DMS79 treated with DMSO at 0.1 percent for 48 hours (cell line): Measurements from ENCODE around the gene GSTM3.
A peak's percentile ranks its signal among the peaks of the same experiment; 100 is the strongest.
"Not testable (repeated sequence)": the region's sequence is repeated elsewhere in the genome, so short reads cannot be mapped to it uniquely, and the experiment has no call there.

Experiments used
- DNase-seq: peaks from one replicate; lab custom pipeline; 2025; lab: John Stamatoyannopoulos, UW

The GSTM3 gene

DNA sequence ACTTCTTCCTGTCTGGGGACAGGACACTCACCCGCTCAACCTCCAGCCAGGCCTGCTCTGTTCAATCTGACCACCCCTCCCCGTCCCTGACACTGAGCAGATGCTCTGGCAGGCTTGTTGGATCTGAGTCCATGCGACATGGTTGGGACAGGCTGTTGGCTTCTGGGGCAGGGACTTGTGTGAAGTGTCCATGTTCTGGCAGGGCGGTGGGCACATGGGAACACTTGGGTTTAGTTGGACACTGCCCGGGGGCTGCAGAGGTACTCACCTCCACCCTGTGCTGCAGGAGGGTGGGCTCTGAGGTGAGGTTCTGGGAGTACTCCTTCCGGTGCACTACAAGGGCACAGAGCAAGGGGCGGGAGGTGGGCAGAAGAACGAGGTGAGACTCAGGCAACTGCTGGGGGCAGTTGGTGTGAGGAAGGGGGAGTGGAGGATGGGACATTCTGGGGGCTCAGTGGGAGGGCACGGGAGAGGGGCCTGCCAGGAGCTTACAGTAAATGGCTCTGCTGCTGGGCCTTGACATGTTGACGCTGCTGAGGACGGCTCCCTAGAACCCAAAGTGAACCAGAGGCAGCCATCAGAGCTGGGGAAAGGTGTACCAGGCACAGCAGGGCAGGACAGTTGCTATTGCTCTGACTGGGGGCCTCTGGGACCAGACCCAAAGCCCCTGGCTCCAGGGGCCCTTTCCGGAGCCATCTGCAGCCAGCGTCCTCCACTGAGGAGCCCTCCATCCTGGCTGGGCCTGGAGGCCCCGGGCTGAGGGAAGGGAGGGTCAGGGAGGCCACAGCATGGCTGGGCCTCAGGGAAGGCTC, 20.6 kb upstream of the GSTM3 start:
- DNase-seq: no peak

DNA sequence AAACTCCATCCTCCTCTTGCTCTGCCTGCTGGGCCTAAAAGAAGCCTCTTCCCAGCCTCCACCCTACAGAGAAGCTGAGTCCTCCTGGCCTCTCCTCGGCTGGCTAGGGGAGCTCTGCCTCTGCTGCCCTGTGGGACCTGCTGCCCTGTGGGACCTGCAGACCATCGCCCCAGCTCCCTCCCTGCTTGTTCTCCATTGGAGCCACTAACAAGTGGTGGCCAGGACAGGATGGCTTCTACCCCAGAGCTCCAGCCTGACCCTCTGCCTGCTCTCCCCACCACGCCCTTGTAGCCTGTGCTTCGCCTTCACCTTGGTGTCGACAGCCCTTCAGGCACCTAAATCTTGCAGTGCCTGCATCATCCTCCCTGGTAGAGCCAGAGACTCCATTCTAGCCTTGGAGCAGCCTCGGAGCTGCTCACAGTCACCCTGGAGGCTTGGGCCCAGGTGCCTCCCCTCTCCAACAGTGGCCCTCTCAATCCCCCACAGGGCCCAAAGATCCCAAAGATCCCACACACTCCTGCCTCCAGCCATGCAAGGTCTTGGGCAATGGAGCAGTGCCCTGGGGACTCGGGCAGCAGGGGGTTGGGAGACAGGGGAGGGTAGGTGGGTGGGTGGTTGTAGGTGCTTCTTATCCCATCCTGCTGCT, 19.9 kb upstream of the GSTM3 start:
- no peak for DNase-seq

DNA sequence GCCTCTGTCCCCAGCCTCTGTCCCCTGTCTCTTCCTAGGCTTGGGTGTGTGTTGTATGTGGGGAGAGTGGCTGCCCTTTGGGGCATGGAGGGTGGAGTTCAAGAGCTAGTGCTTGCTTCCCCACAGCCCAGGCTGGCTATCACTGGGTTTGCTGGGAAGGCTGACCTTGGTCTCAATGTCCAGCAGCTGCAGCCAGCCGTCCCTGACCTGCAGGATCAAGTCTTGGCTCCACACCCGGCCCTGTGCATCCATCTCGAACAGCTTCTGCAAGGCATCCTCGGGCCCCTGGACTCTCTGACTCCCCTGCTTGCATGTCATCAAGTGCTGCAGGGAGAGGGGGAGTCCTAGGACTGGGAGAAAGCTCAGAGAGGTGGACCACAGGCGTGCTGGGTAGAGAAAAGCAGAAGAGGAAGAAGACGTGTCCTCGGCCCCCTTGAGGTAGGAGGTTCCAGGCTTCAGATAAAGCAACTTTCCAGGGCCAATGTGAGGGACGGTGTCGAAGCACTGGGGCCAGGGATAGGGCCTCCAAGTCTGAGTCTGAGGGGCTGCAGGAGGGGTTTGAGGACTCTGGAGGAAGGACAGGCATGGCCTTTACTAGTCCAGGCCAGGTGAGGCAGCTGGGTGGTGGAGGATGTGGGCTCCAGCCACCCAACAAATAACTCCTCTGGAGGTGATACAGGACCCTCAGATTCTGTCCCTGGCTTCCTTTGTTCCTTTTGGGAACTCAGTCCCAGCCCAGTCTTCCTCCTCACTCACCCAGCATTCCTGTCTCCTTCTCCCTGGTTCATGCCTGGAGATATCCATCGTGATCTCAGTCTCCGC, 18.9 kb upstream of the GSTM3 start:
- DNase-seq: no peak

DNA sequence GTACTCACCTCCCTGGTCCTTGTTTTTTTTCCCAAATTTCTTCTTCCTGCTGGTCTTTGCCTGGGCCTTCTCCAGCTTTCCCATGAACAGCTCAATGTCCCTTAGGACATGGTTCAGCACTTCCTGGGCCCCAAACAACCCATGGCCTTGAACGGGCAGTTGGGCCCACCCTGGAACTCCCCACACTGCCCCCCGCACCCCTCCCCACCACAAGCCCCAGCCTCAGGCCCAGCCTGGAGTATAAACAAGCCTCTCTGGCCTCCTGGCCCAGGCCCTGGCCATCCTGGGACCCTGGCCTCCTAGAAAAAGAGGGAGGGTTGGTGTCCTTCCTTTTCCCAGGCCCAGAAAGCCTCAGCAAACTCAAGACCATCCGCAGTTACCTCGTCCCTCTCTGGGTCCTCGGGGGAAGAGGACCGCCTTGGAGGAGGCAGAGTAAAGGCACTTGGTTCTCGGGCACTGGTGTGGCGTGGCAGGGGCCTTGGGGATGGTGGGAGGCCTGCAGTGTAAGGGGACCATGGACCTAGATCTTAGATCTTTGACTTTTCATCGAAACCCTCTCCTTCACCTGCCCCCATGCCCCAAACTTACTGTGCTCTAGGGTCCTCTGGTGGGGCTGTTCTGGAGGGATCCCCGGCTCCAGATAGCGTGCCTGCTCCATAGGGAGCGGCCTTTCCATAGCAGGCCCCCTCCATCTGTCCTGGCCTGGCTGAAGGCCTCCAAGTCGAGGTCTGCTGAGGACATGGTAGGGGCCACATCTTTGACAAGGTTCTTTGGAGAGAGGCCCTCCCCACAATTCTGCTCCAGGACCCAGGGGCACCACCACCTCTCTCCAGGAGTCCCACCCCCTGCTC, 17.3 kb upstream of the GSTM3 start:
- no peak for DNase-seq

DNA sequence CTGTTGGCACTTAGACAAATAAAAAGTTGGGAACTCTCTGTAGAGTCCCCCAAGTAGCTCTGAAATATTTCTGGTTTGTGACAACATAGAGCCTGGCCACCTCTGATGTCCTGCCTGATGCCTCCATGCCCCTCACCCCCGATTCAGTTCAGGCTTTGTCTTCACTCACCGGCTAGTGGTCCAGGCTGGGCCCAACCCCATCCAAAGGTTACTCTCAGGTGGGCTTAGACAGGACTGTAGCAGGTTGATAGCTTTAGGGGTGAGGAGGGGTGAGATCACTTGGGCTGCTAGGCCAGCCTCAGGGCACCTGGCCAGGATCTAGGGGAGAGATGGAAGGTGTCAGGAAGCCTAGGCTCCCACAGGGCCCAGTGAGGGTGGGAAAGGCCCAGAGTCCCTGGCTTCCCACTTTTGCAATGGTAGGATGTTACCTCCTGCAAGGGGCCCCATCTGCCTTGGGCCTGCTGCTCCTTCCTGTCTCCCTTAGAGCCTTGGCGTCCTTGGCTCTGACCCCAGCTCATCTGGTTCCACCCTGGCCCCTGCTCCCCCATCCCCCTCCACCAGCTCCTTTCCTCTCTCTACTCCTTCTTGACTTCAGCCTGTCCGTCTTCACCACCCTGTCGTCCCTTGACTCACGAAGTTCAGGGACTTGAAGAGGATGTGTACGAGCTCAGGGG, 16.1 kb upstream of the GSTM3 start:
- no peak for DNase-seq

DNA sequence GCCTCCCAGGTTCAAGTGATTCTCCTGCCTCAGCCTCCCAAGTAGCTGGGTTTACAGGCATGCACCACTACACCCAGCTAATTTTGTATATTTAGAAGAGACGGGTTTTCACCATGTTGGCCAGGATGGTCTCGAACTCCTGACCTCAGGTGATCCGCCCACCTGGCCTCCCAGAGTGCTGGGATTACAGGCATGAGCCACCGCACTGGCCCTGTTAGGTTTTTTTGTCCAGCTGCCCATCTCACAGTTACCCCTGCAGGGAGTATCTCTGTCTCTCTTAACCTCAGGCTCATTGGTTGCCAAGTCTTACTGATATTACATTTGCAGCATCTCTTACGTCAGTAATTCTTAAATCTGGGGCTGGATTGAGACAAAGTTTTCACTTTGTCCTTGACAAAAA, 15.5 kb upstream of the GSTM3 start:
- not testable (repeated sequence) for DNase-seq

DNA sequence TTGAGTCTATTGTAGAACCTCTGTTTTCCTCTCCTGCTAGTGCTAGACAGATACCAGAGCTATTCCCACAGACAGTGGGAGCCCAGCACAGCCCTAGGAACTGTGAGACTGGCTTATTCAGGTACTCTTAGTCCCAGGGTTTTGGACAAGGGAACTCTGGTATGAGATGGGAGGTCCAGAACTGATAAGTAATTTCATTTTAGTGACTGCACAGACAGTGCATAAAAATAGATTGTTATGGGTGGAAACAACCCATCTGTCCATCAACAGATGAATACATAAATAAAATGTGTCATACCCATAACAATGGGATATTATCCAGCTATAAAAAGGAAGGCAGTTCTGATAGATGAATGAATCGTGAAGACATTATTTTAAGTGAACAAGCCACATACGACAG, 13.9 kb upstream of the GSTM3 start:
- DNase-seq: no peak

DNA sequence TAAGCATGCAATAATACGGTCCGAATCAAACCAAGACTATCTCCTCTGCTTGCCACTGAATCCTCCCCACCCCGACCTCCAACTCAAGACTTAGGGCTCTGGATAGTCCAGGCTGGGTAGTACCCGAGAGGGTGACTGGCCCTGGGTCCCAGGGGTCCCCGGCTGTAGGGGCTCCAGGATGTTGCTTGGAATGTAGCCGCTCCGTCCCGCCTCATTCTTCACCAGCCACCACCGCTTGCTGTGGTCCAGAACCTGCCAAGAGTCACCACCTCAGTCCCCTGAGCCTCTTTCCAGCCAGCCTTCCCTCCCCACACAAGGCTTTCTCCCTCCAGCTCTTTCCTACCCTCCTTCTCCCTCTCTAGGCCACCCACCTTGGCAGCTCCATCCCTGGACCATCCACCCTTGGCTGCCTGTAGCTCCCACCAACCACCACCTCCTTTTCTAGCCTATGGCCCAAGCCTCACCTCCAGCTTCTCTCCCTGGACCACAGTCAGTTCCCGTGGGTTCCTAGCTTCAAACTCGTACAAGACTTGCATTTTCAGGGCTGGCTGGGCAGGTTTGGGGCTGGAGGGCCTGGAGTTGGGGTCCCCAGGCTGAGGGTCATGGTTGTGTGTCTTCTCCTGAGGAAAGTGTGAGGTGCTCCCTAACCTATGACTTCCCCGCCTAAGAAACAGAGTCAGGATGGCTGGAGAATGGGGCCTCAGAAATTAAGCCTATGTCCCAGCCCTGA, 10.9 kb upstream of the GSTM3 start:
- DNase-seq: no peak

DNA sequence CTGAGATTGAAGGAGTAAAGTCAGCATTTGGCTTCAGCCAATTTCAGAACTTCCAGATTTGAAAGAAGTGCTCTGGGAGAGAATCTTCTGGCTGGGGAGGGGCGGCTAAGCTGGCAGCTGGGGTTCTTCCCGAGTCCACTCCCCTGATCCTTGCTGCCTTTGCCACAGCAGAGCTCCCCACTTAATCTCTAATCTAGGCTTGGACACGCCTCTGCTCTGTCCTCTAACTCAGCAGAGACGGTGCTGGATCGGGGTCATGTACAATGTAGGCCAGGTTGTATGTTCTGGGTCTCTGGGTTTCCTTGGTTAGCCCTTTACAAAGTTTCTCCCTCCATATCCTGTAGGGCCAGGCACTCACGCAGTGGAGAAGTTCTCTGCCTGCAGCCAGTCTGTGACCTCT, 10.1 kb upstream of the GSTM3 start:
- no peak for DNase-seq

DNA sequence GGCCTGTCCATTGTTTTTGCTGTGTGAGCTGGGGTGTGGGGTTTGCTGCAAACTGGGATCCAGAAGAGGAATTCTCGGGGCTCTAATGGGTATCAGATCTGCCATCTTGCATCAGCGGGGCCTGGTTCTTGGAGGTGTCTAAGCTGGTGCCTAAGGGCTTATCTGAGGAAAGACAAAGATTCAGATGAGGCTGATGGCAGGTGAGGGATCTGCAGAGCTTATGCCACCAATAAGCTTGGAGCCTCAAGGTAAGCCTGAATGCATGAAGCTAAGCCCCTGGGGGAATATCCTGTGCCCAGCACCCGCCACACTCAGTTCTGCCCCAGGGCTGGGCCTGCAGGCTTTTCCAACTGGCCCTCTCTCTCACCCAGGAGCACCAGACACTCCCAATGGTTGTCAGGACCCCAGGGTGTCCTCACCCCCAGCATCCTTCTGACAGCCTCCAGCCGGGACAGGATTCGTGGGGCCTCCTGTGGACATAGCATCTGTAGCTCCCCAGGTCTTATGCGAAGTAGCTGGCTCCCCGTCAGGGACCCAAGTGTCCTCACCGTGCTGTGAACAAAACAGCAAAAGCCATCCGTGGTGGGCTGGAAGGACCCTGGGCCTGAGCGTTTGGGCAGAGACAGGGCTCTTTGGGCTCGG, 9.5 kb upstream of the GSTM3 start:
- DNase-seq: no peak

DNA sequence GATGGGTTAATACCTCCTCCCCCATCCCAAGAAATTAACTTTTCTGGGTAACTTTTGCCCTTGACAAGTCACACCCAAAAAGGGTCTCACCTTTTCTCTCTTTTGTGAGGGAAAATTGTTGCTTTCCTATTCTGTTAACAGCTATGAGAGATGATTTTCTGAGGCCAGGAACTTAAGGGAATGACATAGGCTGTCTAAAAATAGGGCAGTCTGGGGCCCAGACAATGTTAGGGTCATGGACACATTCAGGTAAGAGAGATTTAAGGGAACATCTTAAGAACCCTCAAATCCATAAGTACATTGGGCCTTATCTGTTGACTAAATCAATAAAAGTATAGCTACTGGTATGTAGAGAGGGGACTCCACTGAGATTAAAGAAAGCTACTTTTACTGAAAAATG, 8.4 kb upstream of the GSTM3 start:
- no peak for DNase-seq

DNA sequence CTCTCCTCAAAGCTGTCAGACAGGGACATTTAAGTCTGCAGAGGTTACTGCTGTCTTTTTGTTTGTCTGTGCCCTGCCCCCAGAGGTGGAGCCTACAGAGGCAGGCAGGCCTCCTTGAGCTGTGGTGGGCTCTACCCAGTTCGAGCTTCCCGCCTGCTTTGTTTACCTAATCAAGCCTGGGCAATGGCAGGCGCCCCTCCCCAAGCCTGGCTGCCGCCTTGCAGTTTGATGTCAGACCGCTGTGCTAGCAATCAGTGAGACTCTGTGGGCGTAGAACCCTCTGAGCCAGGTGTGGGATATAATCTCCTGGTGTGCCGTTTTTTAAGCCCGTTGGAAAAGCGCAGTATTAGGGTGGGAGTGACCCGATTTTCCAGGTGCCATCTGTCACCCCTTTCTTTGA, 7.5 kb upstream of the GSTM3 start:
- not testable (repeated sequence) for DNase-seq

DNA sequence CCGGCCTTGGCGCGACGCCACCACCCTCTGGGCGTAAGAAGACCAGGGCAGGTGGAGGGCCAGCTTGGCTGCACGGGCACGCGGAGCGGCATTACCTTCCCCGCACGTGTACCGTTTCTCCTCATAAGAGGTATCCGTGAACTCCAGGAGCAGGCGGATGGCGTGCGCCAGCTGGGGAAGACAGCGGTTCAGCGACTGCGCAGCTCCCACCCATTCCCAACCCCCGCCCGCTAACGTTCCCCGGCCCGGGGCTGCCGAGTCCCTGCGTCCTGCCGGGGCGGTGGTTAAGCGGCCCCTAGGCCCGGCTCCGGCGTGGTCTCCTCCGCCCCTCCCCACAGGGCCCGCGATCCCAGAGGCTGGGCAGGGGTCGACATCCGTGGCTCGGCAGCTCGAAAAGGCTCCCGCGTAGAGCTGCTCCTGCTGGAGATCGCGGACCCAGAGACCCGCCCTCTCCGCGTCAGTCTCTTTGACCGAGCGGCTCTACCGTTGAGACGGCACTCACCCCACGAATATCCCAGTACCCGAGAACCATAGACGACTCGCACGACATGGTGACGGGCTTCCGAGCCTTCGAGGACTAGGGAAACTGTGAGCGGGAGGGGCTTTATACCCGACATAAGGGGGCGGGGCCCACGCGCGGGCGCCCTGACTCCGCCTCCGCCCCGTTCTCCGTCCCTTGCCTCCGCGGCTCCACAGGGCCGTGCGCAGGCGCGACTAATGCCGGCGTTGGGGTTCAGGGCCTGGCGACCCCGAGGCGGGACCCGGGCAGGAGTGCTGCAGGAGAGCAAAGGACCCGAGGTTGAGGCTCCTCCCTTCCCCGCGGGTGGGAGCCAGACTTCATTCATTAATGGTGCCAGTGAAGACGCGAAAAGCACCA, 862 bp downstream of the GSTM3 start:
- DNase-seq: peak; percentile 85

DNA sequence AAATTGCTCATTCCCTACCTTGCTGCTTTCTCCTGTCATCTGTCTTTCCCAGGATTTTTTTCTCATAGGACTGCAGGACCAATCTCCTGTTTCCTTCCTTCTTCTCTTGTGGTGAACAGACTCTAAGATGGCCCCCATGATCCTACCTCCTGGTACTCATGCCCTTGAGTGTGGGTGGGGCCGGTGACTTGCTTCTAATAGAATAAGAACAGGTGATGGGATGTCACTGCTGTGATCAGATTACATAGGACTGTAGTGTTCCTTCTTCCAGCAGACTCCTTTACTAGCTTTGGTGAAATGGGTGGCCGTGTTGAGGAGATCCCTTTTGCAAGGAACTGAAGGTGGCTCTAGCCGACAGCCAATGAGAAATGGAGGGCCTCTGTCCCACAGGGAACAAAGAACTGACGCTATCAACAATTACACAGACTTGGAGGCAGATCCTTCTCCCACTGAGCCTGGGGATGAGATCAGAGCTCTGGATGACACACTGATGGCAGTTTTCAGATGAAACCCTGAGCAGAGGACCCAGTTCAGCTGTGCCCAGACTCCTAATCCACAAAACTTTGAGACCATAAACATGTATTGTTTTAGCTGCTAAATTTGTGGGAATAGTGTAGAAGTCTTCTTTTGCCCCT, 7.5 kb downstream of the GSTM3 start:
- DNase-seq: no peak

DNA sequence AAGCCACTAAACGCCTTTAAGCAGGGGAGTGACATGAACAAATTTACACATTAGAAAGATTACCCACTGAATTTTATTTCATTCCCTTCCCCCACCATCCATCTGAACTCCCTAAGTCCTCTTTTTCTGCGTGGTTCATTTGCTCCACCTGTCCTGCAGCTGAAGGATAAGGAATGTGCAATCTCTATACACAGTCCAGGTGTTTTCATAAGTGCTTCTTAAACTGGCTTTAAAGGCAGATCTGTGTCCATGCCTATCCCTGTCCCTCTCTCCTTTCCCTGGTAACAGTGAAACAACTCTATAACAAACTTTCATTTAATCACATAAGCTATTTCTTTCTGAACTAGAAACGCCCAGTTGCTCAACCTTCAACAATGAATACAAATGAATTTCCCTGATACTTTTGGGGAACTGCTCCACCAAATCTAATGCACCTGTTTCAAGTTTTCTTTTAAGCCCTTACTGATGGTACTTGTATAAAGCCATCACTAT, 8.4 kb downstream of the GSTM3 start:
- peak; percentile 64 for DNase-seq

DNA sequence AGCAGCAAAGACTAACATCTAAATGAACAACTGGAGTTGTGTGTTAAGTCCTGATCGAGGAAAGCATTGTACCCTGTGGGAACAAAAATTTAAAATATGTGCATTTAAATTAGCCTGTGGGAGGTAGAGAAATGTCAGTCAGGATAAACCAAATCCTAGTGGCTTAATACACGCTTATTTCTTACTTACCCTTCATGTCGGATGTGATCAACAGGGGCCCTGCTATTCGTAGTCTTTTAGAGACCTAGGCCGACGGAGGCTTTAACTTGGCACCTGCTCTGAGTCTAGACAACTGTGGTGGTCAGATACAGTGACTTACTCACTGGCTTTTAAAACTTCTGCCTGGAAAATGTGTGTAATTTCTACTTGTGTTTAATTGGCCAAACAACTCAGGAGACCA, 10.2 kb downstream of the GSTM3 start:
- no peak for DNase-seq

DNA sequence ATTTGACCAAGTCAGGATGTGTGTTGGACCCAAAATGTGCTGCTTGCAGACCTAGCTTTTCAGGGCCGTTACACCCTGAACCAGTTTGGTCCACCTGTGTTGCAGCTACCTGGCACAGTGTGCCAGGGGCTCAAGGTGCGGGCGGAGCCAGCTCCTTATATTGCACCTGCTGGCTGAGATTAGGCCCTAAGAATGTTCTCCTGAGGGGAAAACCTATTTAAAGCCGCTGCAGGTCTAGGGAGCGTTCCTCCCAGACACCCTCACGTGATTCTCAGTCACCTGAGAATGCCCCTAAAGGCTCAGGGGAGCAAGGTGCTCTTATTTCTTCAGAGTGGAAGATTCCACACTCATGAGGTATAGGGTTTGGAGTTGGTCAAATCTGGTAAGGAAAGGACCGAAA, 12.0 kb downstream of the GSTM3 start:
- DNase-seq: no peak

DNA sequence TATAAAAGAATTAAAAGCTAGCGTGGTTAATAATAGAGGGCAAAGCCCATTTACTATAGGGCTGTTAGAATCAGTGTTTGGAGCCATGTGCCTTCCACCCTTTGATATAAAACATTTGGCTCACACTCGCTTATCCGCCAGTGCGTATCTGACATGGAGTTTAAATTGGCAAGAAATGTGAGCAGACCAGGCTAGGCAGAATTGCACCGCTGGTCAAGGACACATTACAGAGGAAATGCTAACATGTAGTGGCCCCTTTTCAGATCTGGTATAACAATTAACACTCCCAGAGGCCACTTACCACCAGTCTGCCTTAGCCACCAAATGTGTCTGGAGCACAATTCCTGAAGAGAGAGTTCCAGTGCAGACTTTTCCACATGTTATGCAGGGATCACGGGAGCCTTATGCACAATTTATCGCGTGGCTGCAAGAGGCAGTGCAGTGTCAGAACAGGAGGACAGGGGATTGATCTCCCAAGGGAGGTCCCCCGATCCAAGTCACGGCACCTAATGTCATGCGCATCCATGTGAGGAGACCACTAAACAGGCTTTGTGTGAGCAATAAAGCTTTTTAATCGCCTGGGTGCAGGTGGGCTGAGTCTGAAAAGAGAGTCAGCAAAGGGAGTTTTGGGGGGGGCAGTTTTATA, 14.0 kb downstream of the GSTM3 start:
- no peak for DNase-seq
